GM18867 (cell line): ENCODE measurements around the gene AGPAT3.

ENCODE experiments used
- ATAC-seq: cut with Tn5 transposase; IDR thresholded peaks from one replicate; pipeline ENCODE4 v1.9.1; 2021; ENCODE audit warnings: mild to moderate bottlenecking, moderate library complexity; ENCODE audit not compliant: unreplicated experiment

Gene AGPAT3

DNA sequence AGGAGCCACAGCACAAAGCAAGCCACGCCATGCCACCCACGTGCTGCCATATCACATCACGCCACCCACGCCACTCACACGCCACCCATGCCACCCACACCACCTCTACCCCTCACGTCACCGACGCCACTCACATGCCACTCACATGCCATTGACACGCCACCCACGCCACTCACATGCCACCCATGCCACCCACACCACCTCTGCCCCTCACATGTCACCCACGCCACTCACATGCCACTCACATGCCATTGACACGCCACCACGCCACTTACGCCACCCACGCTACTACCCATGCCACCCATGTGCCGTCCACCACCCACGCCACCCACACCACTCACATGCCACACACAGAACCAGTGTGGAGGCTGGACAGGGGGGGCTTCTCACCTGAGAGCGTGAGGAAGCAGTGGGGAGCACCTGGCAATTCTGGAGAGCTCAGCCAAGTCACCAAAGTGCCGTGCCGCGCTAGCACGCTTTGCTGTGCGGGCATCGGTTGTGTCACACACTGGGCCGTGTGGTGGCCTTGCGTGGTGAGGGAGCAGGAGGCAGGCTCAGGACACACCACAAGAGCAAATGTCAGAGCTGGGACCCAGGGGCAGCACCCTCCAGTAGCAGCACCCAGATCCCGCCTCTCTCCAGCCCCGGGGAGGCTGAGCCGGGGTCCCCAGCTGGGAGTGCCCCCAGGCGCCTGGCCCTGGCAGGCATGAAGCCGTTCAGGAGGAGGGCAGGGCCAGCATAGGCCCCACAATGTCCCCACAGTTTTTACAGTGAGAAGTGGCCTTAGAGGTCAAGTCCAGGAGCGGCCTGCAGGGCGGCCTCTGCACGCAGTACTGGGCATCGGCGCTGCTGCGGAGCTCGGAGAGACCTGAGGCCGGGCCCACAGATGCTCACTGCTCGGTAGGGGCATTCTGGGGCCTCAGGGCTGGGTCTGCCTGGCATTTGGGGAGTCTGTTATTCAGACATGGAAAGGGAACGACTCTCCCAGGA, 70.0 kb downstream of the AGPAT3 start:
- no peak for ATAC-seq

DNA sequence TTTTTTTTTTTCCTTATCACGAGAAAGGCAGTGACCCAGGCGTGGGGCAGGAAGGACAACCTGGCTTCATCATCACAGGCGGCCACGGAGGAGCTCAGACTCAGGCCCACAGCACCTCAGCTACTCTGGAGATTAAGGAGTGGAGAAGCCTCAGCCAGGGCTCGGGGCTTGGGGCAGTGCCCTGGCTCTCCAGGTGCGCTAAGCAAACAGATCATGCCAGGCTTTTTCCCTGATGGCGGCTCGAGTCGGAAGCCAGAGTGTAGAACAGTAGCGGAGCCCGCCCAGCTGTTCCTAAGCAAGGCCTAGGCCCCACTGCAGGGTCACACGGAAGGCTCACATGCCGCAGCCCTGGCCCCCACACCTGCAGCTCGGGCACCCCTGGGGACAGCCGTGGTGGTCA, 70.7 kb downstream of the AGPAT3 start:
- ATAC-seq: no peak

DNA sequence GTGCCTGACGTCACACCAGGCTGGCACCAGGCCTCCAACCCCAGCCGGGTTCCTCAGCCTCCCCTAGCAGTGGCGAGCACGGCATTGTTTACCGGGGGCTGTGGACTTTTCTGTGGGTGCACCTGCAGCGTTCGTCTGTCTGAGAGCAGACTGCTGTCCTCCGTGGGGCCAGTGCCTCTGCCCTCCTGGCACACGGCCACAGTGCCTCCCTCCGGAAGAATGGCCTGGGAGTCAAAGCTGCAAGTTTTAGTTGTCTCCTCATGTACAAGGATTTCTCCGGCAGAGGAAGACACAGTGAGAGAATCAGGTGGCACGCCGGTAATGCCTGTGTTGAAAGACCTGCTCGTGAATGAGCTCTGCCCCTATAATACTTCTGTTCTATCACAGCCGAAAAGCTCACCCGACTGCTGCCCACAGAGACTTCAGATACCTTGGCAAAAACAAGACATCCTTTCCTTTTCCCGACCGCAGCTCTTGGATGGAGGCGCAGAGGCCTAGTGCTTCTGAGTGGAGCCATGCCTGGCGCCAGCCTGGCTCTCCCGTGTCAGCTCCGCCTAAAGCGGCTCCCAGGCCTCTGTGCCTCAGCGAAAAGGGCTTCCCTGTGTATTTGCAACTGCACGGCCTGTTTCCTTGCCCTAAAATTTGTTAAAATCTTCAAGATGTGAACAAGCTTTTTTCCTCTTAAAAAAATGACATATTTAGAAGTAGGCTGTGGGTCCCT, 71.4 kb downstream of the AGPAT3 start:
- no peak for ATAC-seq

DNA sequence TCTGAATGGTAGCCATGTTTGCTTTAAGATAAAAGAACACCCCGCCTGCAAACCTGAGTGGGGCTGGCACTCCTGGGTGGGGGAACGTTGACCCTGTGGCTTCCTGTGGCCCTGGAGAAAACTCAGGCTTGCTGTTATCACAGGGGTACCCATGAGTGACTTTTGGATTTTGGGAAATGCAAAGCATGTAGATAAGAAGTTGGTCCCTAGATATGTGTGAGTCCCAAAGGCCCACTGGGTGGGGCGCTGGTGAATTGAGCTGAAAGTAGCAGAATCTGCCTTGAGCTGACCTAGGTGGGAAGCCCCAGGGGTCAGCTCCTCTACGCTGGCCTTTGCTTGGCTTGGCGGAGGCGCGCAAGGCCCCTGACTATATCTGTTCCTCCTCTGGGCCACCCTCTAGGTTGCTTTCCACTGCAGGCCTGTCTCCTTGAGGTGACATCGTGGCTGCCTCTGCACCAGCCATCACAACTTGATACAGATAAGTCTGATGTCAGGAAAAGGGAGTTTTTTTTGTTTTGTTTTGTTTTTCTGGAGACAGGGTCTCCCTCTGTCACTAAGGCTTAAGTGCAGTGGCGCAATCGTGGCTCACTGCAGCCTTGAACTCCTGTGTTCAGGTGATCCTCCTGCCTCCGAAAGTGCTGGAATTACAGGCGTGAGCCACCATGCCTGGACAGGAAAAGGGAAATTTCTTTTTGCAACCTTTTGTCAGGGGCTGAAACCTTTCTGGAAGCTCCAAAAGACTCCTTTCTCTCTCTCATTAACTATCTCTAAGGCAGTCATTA, 72.2 kb downstream of the AGPAT3 start:
- no peak for ATAC-seq

DNA sequence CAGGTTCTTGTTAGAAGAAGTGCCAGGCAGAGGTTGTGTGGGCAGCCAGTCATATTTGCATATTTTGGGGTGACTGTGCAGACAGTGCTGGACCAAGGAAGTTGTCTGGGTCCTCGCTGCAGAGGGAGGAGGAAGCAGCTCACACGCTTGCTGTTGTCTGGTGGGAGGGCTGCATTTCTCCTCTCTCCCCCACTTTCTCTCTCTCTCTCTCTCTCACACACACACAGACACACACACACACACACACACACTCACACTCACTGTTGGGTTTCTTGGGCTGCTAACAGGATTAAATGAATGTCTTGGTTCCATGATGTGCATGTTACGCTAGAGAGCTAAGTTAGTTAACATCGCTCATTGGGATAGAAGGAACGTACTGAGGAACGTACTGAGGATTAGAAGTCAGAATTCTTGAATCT, 72.9 kb downstream of the AGPAT3 start:
- ATAC-seq: peak; percentile 35

DNA sequence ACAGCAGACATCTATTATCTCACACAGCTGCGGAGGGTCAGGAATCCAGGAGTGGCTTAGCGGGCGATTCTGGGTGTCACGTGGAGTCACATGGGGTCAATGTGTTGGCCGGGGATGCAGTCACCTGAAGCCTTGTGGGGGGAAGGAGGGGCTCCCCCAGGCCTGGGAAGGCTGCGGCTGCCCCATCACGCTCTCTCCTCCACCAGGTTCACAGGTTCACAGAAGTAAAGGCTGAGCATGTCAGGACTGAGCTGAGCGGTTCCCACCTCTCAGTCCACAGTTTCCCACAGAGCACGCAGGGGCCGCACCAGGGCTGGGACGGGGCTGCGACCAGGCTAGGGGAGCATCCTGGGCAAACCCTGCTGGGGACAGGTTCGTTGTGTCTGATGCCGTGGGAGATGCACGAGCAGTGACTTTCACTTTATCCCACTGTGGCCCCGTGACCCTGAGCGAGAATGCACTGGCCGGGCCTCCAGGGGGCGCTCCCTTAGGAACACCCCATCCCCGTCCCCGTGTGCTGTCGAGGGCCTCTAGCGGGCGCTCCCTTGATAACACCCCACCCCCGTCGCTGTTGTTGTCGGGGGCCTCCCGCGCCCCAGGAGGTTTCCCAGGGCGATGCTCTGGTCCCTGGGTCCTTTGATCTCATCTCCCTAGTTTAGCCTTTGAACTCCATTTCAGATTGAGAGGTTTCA, 73.9 kb downstream of the AGPAT3 start:
- peak; percentile 77 for ATAC-seq

DNA sequence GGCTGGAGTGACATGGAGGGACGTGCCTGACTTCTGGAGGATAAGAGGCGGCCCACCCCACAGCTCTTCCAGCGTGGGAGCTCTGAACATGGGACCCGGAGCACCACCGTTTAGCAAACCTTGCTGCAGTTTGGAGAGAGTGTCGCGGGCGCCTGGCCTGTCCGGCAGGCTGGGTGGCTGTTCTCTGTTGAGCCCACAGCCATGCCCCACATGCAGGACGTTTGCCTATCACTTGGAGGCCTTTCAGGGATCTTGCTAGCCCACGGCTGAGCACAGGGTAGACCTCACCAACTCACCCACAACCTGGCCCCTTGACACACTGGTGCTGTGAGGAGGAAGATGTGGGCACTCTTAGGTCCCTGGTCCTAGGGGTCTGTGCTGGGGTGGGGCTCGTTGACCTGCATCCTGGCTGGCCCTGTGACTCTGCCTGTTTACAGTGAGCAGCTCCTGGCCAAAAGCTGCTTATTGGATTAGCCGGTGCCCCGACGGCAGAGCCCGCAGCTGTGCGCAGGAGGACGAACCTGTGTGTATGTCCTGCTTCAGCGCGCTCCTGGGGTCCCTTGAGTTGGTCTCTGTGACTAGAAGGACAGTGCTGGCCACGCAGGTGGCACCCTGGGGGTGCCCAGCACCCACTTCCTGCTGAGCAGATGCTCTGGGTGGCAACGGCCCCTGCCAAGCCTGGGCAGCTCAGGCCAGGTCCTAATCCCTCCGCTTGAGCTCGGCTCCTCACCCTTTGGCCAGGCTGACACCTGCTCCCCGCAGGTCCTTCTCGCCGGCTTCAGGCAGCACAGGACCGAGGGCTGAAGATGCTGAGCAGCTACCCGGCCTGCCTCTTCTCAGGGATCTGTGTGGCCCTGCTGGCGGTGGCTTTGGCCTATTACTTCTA, 74.7 kb downstream of the AGPAT3 start:
- ATAC-seq: no peak

DNA sequence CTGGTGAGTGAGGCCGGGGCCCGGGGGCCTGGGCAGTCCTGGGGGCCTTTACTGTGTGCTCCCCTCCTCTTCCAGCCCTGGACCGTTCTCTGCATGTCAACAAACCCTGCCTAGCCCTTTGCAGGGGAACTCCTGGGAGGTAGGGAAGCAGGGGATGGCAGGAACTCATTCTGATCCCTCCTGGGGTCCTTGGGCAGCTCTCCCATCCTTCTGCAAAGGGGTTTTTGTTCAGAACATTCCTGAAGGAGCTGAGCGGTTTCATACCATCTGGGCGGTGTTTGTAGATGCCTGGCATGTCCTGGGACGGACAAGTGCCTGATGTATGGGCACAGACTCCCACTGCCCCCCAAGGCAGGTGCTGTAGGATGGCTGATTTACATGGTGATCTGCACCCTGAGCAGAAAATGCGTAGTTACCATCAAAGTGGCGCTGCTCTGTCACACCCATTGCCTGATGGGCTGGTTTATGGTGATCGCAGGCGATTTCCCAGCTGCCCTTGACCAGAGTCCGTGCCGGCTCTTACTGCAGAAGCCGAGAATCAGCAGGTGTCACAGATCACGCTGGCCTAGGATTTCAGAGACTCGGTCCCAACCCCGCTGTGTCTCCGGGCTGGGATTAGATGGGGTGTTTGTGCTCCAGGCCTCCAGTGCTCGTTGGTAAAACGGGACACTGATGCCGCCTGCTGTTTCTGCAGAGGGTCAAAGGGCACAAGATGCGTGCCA, 75.5 kb downstream of the AGPAT3 start:
- ATAC-seq: no peak

DNA sequence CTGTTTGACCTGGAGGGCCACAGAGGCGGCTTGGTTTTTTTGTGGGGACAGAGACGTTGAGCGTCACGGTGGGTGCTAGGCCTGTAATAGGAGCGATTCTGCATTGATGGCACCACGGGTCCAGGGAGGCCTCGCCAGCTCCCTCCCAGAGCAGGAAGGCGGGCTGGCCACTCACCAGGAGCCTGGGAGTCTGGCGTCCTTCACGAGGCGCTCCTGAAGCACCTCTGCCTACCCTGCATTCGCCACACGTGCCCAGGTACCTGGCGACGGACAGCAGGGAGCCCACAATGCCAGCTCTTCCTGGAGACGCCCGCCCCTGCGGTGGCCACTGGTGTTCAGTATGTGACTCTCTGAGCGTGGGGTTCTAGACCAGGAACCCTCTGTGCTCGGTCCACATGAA, 77.2 kb downstream of the AGPAT3 start:
- no peak for ATAC-seq

DNA sequence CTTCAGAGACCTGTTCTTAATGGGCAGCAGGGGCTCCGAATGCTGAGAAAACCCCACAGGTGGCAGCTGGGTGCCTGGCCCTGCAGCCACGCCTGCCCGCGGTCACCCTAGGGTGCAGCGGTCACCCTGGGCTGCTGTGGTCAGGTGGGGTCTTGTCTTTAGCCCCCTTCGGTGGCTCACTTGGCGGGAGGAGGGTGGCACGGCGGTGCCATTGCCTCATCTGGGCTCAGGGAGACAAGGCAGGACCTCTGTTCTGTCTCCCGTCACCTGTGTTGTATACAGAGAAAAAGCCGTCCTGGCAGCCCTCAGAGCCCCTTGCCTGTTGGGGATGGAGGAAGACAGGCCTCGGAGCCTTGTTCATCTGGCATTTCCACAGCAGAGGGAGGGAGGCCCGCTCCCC, 77.6 kb downstream of the AGPAT3 start:
- ATAC-seq: no peak

DNA sequence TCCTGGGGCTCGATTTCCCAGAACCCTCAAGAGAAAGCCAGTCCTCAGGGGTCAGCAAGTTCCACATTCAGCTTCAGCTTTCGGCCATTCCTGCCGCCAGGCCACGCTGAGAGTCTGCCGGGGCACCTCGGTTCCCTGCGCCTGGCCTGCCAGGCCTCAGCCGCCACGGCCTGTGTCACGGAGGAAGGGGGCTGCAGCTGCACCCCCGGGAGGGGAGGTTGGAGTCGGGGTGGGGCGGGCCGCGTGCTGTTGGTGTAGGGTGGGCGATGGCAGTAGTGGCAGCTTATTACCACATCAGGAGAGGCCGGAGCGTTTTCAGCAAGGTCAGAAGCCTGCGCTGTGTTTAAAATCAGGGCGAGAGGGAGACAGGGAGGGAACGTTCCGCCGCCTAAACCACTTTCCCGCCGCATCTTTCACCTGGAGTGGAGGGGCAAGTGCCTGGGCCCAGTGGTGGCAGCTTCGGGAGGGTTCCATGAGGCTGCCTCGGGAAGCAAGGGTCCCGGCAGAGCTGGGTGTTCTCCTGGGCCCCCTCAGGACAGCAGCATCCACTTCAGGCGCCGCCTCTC, 78.6 kb downstream of the AGPAT3 start:
- no peak for ATAC-seq

DNA sequence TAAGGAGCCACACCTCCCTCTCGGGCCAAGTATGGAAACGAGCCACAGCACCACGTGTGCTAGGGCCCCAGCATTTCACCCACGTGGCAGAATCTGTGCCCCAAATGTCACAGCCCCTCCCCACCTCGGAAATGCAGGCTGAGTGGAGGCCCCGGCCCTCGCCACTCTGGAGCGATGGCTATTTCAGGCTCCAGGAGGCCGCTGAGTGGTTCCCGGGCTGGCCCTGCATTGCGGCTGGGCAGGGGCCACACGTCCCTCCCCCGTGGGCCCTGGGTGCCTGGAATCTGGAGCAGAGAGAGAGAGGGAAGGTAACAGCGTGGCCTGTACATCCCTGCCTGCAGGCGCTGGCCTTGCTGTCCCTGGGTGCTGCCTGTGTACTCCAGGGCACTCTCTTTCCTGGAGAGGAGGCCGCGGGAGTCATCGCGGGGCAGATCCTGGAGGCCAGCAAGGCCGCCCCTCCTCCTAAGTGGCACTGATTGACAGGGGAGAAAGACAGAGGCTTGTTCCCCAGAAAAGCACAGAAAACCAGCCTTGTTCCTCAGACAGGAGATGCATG, 79.1 kb downstream of the AGPAT3 start:
- no peak for ATAC-seq

DNA sequence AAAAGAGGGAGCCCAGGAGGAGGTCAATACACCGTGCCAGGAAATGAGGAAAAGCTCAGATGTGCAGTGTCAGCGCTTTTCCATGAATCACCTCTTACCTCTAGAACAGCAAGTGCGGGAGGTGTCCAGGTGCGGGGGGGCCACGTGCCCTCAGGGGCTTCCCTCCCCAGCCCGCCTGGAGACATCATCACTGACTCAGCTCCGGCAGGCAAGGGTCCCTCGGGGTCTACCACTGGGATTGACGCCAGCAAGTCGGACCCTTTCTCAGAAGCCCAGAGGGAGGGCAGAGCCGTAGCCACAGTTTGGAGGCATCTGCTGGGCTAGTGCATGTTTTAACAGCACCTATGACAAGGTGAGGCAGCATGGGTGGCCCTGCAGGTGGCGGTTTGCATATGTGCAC, 79.7 kb downstream of the AGPAT3 start:
- no peak for ATAC-seq

DNA sequence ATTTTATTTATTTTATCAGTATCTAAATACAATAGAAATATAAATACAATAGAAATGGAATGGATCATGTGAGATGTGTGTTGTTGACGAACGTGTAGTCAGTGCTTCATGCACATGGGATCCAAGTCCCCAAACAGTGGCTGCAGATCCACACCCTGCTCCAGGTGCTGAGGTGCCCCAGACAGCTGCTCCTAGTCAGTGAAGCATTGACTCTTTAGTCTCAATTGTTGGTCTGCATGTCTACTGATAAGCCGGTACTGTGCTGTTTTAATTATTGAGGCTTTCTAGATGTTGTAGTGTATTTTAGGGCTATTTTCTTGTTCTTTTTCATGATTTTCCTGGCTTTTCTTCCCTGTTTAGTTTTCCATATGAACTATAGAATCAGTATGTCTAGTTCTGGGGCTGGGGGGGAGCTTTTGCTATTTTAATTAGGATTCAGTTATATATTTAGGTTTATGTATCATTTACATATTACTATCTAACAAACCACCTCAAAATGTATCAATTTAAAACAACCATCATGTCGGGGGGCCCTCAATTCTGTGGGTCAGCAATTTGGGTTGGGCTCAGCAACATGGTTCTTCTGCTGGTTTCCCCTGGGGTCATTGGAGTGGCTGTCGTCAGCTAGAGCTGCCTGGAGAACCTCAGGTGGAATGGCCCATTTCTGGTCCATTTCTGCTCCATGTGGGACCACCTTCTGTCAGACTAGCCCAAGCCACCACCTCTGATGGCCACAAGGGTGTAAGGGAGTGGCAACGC, 83.9 kb downstream of the AGPAT3 start:
- no peak for ATAC-seq

DNA sequence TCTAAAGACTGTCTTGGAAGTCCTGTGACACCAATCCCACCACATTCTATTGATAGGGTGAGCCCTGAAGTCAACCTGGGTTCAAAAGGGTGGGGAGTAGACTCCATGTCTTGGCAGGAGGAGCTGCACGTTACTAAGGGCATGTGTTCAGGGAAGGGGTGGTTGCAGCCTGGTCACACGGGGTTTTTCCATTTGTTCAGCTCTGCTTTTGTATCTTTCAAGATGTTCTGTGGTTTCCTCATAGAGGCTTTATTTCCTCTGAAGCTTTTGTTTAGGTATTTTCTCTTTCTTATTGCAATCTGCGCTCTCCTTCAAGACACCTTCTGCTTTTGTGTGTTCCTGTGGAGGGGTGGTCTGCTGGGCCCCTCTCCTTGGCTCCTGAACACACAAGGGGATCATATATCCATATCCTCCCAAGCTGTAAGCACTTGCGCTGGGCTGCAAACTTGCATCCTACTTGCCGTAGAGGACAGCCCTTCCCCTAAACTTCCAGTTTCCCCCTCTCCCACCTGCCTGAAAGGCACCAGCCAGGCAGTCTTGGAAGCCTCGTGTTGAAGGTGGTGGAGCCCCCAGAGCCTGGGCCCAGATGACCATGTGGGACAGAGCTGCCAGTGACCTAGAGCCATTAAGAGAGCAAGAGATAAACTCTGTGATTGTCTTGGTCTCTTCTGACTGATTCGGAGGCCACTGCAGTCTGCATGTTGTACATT, 84.6 kb downstream of the AGPAT3 start:
- no peak for ATAC-seq

DNA sequence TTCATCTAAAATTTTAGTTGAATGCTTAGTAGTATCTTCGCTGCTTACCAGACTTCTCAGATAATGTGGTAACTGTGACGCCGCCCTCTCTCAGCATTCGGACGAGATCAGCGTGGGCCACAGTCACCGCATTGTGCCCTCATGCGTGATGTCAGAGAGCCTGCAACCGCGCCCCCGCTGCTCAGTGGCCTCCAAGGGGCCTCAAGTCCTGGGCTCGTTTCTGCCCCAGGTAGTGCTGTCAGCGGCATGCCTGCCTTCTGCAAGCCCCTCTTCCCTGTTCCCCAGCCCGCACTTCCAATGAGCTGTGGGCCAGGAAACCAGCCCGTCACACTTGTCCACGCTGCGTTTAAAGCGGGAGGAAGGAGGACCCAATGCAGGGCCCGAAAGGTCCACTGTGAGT, 85.5 kb downstream of the AGPAT3 start:
- no peak for ATAC-seq

DNA sequence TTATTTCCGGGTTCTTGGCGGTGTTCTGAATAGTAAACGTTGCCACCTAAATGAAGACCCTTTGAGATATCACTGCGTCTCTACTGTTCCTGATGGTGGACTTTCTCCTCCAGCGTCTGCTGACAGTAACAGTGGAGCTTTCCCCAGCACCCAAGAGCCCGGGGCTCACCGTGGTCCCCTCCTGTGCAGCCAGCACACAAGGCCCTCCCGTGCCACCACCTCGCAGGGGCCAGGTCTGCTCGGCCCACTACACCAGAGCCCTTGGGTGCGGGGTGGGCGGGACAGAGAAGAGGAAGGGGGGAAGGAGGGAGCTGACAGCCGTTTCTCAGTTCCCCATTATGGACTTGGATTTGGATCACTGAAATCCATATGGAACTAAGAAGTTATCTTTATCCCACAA, 85.9 kb downstream of the AGPAT3 start:
- no peak for ATAC-seq
